Body of pancreas (tissue), 4 donors: ENCODE measurements around the gene WDR37. TPM values are rescaled to one million over a fixed set of nuclear protein-coding genes. Genes with fewer than 3 reads are reported as not detected.

Source experiments
- ATAC-seq: fragments of 150-250 bp; one replicate; pipeline ENCODE4 v1.9.1; 2016
- DNase-seq, 4 donors: peaks; one replicate each; pipeline ENCODE4 v3.0.0-alpha.2; 2019
- H3K27ac ChIP-seq, 4 donors: fragments of 200-600 bp; sonication (generic); 1 replicate in 3 of 4; 2 replicates in 1 of 4; pipeline versions ENCODE4 v1.5.1 to v1.6.1; 2016 to 2019; ENCODE audit warnings: mild to moderate bottlenecking in 1 of 4, mixed read lengths in 1 of 4, moderate library complexity in 1 of 4
- H3K27me3 ChIP-seq, 2 donors: fragments of 200-600 bp; sonication (generic); one replicate each; pipeline ENCODE4 v1.6.0; 2016; ENCODE audit warnings: mild to moderate bottlenecking in 1 of 2
- H3K36me3 ChIP-seq, 2 donors: fragments of 200-600 bp; sonication (generic); replicated peaks in 1 of 2; 2 replicates each; pipeline ENCODE4 v1.5.1; 2016; ENCODE audit warnings: low read depth in 2 of 2; ENCODE audit not compliant: insufficient read depth in 1 of 2
- H3K4me1 ChIP-seq: fragments of 200-600 bp; sonication (generic); one replicate; pipeline ENCODE4 v1.6.0; 2016
- H3K4me3 ChIP-seq, 2 donors: fragments of 200-600 bp; sonication (generic); 1 replicate in 1 of 2; 2 replicates in 1 of 2; pipeline ENCODE4 v1.5.1; 2016 to 2019
- H3K9me3 ChIP-seq, 3 donors: fragments of 200-600 bp; sonication (generic); 1 replicate in 2 of 3; 2 replicates in 1 of 3; pipeline ENCODE4 v1.5.1; 2016
- POLR2A ChIP-seq, 3 donors: fragments of 450-650 bp; IDR thresholded peaks; one replicate each; pipeline ENCODE4 v1.6.1; 2016; ENCODE audit warnings: antibody characterized with exemption in 3 of 3, mild to moderate bottlenecking in 2 of 3
- WGBS, 2 donors: methylation state at CpG; one replicate each; pipeline ENCODE4 v1.1.5; 2017; 5-methylcytosine and 5-hydroxymethylcytosine counted together
- intact Hi-C: fragments of 100-400 bp; cut with DNase I; formaldehyde crosslinking; loops from one replicate; pipeline ENCODE4 v1.15.1; 2023
- total RNA-seq, 2 donors: library from RNA; depleted of rRNA; stranded (reverse); fragments of >200 nt; gene quantifications; one replicate each; pipeline ENCODE4 v1.1.0, GENCODE V29; 2016
- TF ChIP-seq, protein P1 (sequence below), 7 experiments: fragments of 450-650 bp in 4 of 7; fragments of 200-600 bp in 3 of 7; sonication (generic) in 3 of 7; IDR thresholded peaks; one replicate each; pipeline ENCODE4 v1.5.1; 2016 to 2019; ENCODE audit warnings: antibody characterized with exemption in 7 of 7

Gene WDR37
- total RNA-seq, 2 donors from 2014 or later, result 9.9 to 14.3 TPM

DNA sequence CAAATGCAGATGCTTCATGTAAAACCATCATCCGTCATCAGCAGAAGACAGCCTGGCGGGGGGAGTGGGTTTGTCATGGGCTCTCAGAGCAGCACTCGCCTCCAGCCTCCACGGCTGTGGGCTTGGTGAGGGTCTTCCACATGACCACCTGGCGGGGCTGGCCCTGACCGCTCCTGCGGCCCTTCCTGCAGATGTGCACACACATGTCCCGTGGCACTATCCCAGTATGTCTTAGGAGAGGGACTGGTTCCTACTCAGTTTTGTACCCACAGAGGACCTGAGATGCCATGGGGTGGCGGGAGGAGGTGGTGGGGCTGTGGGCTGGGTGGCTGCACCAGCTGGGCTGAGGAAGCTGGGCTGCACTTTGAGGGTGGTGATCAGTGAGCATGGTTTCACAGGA lies 35.2 kb upstream of the WDR37 start:
- ATAC-seq, result no peak
- H3K27me3 ChIP-seq, result no peaks in the 10 kb centered on the region
- intact Hi-C loops, result no loop called here
- no peak overlapping the region for H3K27ac ChIP-seq
- H3K4me3 ChIP-seq, result no peak overlapping the region
- no peak for DNase-seq
- no peaks in the 10 kb centered on the region for H3K9me3 ChIP-seq
- peaks cover 0 to 19% of the 10 kb centered on the region in 2 donors for H3K36me3 ChIP-seq
- TF ChIP-seq, protein P1, sequence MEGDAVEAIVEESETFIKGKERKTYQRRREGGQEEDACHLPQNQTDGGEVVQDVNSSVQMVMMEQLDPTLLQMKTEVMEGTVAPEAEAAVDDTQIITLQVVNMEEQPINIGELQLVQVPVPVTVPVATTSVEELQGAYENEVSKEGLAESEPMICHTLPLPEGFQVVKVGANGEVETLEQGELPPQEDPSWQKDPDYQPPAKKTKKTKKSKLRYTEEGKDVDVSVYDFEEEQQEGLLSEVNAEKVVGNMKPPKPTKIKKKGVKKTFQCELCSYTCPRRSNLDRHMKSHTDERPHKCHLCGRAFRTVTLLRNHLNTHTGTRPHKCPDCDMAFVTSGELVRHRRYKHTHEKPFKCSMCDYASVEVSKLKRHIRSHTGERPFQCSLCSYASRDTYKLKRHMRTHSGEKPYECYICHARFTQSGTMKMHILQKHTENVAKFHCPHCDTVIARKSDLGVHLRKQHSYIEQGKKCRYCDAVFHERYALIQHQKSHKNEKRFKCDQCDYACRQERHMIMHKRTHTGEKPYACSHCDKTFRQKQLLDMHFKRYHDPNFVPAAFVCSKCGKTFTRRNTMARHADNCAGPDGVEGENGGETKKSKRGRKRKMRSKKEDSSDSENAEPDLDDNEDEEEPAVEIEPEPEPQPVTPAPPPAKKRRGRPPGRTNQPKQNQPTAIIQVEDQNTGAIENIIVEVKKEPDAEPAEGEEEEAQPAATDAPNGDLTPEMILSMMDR (IDR thresholded peaks at IDR 0.05), result no peak
- TF ChIP-seq POLR2A (IDR thresholded peaks at IDR 0.05), result no peak
- WGBS, 2 donors, result 85 to 95% methylated on average over 4 to 9 of the region's 9 CpGs
- no peaks in the 10 kb centered on the region for H3K4me1 ChIP-seq

DNA sequence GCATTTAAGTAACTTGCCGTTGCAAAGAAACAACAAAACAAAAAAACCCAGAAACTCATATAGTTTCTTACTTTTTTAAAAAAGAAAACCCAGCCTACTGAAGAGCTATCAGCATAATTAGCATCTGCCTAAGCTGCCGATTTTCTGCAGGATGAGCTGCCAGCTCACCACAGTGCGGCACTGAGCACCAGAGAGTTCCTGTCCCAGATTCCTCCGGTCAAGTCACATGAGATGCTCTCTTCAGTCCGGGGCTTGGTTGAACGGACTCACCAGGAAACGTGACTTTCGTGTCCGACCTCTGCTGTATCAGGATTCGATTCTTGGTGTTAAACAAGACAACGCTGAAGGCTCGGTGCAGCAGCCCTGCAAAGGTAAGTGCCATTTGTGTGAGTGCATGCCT lies 33.8 kb upstream of the WDR37 start:
- Histone ChIP-seq H3K27ac (no peak overlapping the region), H3K9me3 (no peaks in the 10 kb centered on the region), H3K4me3 (no peak overlapping the region), H3K27me3 (no peaks in the 10 kb centered on the region), H3K4me1 (no peaks in the 10 kb centered on the region), H3K36me3 (peaks cover 0 to 8% of the 10 kb centered on the region in 2 donors)
- no peak for ATAC-seq
- 66 to 75% methylated on average over 12 of the region's 12 CpGs for WGBS, 2 donors
- intact Hi-C loops, result no loop called here
- TF ChIP-seq, protein P1 (IDR thresholded peaks at IDR 0.05), result no peak
- no peak for TF ChIP-seq POLR2A (IDR thresholded peaks at IDR 0.05)
- no peak for DNase-seq

DNA sequence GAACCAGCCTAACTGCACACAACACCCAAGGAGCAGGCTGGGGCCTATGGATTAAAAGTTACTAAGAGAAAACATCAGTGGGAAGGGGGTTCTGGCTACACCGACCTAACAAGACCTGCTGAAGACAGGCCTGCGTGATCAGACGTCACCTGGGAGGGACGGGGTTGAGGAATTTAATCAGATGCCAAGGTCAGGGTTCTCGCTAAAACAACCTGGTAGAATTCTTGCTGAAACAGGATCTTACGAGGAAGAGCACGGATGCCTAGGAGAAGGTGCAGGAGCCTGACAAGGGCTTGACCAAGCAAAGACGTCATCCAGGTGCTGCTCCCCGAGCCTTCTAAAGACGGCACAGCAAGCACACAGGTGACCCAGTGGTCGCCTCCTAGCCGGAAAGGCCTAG lies 32.1 kb upstream of the WDR37 start:
- Histone ChIP-seq H3K9me3 (no peaks in the 10 kb centered on the region), H3K27me3 (no peaks in the 10 kb centered on the region), H3K4me3 (no peak overlapping the region), H3K4me1 (no peaks in the 10 kb centered on the region), H3K36me3 (no peaks in the 10 kb centered on the region), H3K27ac (no peak overlapping the region)
- ATAC-seq (no peak), DNase-seq (no peak)
- TF ChIP-seq, protein P1 (IDR thresholded peaks at IDR 0.05), result no peak
- no peak for TF ChIP-seq POLR2A (IDR thresholded peaks at IDR 0.05)
- 87 to 88% methylated on average over 12 of the region's 12 CpGs for WGBS, 2 donors
- intact Hi-C loops, result no loop called here

DNA sequence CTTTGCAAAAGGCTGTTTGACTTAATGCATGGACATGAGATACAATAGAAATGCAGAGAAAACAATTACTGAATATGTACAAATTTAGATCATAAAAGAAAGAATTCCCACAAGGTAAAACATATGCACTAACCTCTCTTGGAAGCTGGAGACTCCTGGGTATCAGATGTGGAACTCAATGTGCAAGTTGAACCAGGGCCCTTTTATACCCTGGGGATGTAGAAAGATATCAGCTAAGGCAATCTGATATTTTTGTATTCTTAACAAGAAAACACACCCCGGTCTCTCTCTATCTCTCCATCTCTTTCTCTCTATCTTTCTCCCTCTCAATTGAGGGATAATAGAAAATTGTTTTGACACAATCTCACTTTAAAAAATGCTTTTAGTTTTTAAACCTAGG lies 30.5 kb upstream of the WDR37 start, which contains the start of gene IDI2:
Gene IDI2 (minus strand): TSS at position 177 of the 400 bp plus-strand sequence. CDS start 1,136 bp downstream, outside the sequence.
- H3K4me3 ChIP-seq, result no peak within 1 kb of the TSS
- no peak for TF ChIP-seq POLR2A (IDR thresholded peaks at IDR 0.05)
- TF ChIP-seq, protein P1 (IDR thresholded peaks at IDR 0.05), result no peak
- H3K36me3 ChIP-seq, result no peaks in the 10 kb centered on the region
- intact Hi-C loops, result no loop called here
- WGBS, 2 donors, result 85 to 94% methylated on average over 1 of the region's 1 CpG
- DNase-seq (no peak), ATAC-seq (no peak)
- H3K27me3 ChIP-seq, result no peaks in the 10 kb centered on the region
- no peaks in the 10 kb centered on the region for H3K4me1 ChIP-seq
- H3K27ac ChIP-seq, result no peak within 1 kb of the TSS
- H3K9me3 ChIP-seq, result no peaks in the 10 kb centered on the region

DNA sequence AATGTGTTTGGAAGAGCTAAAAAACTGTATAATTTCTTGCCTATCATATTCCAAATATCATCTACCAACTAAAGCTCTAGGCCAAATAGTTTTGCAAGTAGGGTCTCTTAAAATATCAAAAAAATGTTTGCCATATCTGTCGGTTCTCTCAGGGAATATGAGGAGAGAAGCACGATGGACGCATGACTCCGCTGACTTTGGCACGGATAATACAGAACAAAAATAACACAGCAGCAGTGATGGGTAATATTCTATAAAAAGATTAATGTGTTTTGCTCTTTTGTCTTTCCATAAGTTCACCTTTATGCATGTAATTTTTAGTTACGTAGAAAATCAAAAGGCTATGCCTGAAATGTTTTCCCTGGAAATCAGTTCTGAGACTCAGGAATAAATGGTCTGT lies 29.6 kb upstream of the WDR37 start:
- no peak for TF ChIP-seq POLR2A (IDR thresholded peaks at IDR 0.05)
- TF ChIP-seq, protein P1 (IDR thresholded peaks at IDR 0.05), result no peak
- Histone ChIP-seq H3K4me1 (no peaks in the 10 kb centered on the region), H3K36me3 (no peaks in the 10 kb centered on the region), H3K9me3 (no peaks in the 10 kb centered on the region), H3K4me3 (no peak overlapping the region), H3K27ac (no peak overlapping the region), H3K27me3 (no peaks in the 10 kb centered on the region)
- intact Hi-C loops, result no loop called here
- ATAC-seq (no peak), DNase-seq (no peak)
- WGBS, 2 donors, result 93 to 94% methylated on average over 6 of the region's 6 CpGs
